ENCODE results near the gene SMIM33. TPM values are rescaled to one million over a fixed set of nuclear protein-coding genes. Genes with fewer than 3 reads are reported as not detected.
A peak's percentile ranks its signal among the peaks of the same experiment; 100 is the strongest.
"Not testable (repeated sequence)": the region's sequence is repeated elsewhere in the genome, so short reads cannot be mapped to it uniquely, and the experiment has no call there.

The SMIM33 gene
- total RNA-seq (under 1 TPM; 0.13 to 0.32 TPM), total RNA-seq (0.30 to 0.58 reads per million in 2 donors)

DNA sequence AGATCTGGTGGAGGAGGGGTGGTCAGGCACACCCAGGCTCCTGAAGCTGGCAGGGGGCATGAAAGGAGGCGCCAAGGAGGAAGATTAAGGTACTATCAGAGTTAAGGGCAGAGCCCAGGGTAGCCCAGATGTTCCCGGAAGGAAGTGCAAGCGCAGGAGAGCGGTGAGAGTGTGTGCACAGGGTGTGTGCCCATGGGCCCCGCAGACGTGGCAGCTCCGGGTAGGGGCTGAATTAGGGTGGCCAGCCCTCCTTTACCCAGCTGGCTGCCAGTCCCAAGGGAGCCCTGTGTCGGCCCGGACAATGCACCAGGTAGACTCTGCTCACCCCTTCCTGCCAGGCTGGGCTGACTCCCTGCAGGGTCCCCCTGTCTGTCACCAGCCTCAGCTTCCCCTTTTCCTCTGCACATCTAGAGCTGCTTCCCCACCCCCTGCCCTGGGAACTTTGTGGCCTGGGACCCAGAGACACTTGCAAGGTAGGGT is at the start of gene SMIM33:
TSS of gene SMIM33 (plus strand) at position 184 of the 480 bp plus-strand sequence. CDS start at position 302, 118 bp downstream.
- Mint-ChIP-seq H3K4me3 (peak within 1 kb of the TSS; percentile 94), H3K4me1 (peaks cover 57% of the 10 kb centered on the region), H3K36me3 (ENCODE audit: low read depth) (peaks cover 8% of the 10 kb centered on the region), H3K27ac (peak within 1 kb of the TSS; percentile 96), H3K27me3 (no peaks in the 10 kb centered on the region)
- no peaks in the 10 kb centered on the region for H3K9me3 ChIP-seq (ENCODE audit: control insufficient read depth, low read length, poor library complexity, severe bottlenecking)
- ATAC-seq, result peak; percentile 81
- peak in 1 of 3 donors; percentile 29 for DNase-seq

DNA sequence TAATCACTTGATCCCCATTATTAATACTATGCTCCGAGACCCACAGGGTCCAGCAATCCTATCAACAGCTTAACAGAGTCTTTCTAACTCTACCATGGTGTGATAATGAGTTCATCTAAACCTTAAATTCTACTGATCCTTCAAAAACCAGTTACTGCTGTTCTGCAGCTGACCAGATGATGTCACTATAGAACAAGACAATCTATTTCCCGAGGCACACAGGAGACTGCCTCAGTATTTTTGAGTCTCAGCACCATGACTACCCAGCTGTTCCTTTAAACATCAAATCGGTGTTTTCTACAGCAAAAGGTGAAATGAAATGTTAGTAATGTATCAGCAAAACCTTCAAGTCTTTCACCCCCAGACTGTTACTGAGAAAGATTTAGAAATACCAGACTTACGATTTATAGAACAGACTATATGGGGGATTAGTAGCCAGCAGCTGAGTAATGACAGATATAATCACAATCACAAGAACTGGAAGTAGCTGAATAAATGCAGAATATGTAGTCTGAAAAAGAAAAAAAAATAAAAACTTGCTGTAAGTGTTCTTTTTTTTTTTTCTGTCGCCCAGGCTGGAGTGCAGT is 48.4 kb upstream of the SMIM33 start:
- H3K36me3 Mint-ChIP-seq (ENCODE audit: low read depth), result peaks cover 8% of the 10 kb centered on the region
- H3K27me3 Mint-ChIP-seq, result no peaks in the 10 kb centered on the region
- H3K4me1 Mint-ChIP-seq, result peaks cover 4% of the 10 kb centered on the region
- peak overlapping the region; percentile 41 for H3K27ac Mint-ChIP-seq
- no peak overlapping the region for H3K4me3 Mint-ChIP-seq
- peak; percentile 98 for ATAC-seq
- DNase-seq, result peak in 1 of 3 donors; percentile 50
- no peaks in the 10 kb centered on the region for H3K9me3 ChIP-seq (ENCODE audit: control insufficient read depth, low read length, poor library complexity, severe bottlenecking)

DNA sequence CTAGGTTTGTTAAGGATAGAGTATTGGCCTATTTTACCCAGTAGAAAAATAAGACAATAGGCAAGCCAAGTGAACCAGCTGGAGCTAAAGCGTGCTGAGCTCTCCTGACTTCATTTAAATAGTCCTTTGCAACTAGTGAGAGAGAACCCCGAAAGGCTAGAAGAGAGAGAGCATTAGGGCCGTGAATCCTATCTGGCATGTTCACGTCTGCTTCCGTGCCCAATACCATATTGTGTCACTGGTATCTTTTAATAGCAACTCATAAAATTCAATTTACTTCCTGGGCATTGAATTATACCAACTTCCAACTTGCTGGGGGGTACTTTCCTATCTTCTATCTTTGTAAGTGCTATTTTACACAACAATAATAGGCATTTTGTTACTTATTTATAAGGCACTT is 45.3 kb upstream of the SMIM33 start:
- Mint-ChIP-seq H3K4me3 (no peak overlapping the region), H3K27me3 (no peaks in the 10 kb centered on the region), H3K27ac (no peak overlapping the region), H3K36me3 (ENCODE audit: low read depth) (peaks cover 8% of the 10 kb centered on the region), H3K4me1 (peaks cover 7% of the 10 kb centered on the region)
- DNase-seq, result no peak
- ATAC-seq, result no peak
- H3K9me3 ChIP-seq (ENCODE audit: control insufficient read depth, low read length, poor library complexity, severe bottlenecking), result no peaks in the 10 kb centered on the region

DNA sequence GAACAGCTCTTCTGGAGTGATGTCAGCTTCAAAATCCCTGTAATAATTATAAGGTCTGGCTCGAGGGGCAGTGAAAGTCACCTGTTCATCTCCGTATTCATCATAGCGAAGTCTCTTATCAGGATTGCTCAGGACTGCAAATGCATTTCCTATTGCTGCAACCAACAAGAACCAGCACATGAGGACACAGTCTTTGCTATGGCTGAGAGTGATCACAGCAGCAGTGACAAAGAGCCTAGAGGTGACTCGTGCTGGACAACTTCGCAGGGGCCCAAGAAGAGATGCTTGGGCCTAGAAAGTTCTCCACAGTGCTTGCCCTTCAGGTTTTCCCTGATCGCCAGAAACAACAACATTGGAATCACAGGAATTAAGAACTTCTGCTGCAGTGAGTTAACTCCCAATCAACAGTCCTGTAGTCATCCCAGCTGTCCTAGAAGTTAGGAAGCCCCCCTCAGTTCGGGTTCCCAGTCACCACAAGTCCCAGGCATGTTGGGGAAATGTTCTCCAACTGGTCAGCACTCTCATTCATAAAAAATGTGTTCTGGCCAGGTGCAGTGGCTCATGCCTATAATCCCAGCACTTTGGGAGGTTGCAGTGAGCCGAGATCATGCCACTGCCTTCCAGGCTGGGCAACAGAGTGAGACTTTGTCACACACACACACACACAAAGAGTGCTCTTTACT is 44.5 kb upstream of the SMIM33 start:
- no peak overlapping the region for H3K27ac Mint-ChIP-seq
- no peaks in the 10 kb centered on the region for H3K27me3 Mint-ChIP-seq
- no peak for ATAC-seq
- no peak for DNase-seq
- H3K9me3 ChIP-seq (ENCODE audit: control insufficient read depth, low read length, poor library complexity, severe bottlenecking), result no peaks in the 10 kb centered on the region
- peaks cover 8% of the 10 kb centered on the region for H3K36me3 Mint-ChIP-seq (ENCODE audit: low read depth)
- no peak overlapping the region for H3K4me3 Mint-ChIP-seq
- peaks cover 7% of the 10 kb centered on the region for H3K4me1 Mint-ChIP-seq

DNA sequence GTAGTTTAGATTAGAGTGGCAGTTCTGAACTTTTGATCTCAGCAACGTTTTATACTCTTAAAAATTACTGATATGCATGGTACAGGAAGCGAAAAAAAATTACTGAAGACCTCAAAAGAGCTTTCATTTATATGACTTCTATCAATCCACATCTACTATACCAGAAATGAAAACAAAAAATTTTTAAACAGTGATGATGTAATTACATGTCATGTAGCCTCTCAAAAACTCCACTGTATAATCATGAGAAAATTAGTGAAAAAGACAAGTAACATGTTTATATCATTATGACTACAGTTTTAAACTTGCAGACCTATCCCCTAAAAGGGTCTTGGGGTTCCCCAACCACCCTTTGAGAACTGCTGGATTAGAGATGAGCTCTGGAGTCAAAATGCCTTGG is 40.8 kb upstream of the SMIM33 start:
- peak; percentile 40 for ATAC-seq
- Mint-ChIP-seq H3K27ac (no peak overlapping the region), H3K4me3 (no peak overlapping the region), H3K27me3 (no peaks in the 10 kb centered on the region), H3K36me3 (ENCODE audit: low read depth) (peaks cover 3% of the 10 kb centered on the region), H3K4me1 (peaks cover 2% of the 10 kb centered on the region)
- DNase-seq, result no peak
- H3K9me3 ChIP-seq (ENCODE audit: control insufficient read depth, low read length, poor library complexity, severe bottlenecking), result no peaks in the 10 kb centered on the region

DNA sequence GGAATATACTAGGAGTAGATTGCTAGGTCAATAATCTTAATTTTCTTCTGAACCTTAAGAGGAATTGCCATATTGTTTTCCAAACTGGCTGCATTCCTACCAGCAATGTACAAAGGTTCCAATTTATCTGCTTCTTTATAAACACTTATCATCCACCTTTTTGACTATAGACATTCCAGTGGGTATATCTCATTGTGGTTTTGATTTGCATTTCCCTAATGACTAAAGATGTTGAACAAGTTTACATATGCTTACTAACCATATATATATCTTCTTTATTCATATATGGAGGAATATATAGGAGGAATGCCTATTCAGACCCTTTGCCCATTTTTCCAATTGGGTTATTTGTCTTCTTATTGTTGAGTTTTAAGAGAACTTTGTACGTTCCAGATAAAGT is 39.1 kb upstream of the SMIM33 start:
- Mint-ChIP-seq H3K36me3 (ENCODE audit: low read depth) (peaks cover 3% of the 10 kb centered on the region), H3K27ac (peak overlapping the region; percentile 14), H3K27me3 (no peaks in the 10 kb centered on the region), H3K4me1 (peaks cover 2% of the 10 kb centered on the region), H3K4me3 (no peak overlapping the region)
- ATAC-seq (no peak), DNase-seq (no peak)
- no peaks in the 10 kb centered on the region for H3K9me3 ChIP-seq (ENCODE audit: control insufficient read depth, low read length, poor library complexity, severe bottlenecking)

DNA sequence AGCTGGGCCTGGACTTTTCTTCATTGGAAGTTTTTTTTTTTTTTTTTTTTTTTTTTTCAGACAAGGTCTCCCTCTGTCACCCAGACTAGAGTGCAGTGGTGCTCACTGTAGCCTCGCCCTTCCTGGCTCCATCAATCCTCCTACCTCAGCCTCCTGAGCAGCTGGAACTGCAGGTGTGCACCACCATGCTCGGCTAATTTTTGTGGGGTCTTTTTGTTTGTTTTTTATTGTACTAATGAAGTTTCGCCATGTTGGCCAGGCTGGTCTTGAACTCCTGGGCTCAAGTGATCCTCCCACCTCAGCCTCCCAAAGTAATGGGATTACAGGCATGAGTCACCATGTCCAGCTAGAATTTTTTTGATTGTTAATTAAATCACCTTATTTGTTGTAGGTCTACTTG is 35.1 kb upstream of the SMIM33 start:
- ATAC-seq (no peak), DNase-seq (no peak)
- Mint-ChIP-seq H3K36me3 (ENCODE audit: low read depth) (peaks cover 5% of the 10 kb centered on the region), H3K27ac (no peak overlapping the region), H3K27me3 (no peaks in the 10 kb centered on the region), H3K4me1 (peaks cover 24% of the 10 kb centered on the region), H3K4me3 (no peak overlapping the region)
- H3K9me3 ChIP-seq (ENCODE audit: control insufficient read depth, low read length, poor library complexity, severe bottlenecking), result no peaks in the 10 kb centered on the region

DNA sequence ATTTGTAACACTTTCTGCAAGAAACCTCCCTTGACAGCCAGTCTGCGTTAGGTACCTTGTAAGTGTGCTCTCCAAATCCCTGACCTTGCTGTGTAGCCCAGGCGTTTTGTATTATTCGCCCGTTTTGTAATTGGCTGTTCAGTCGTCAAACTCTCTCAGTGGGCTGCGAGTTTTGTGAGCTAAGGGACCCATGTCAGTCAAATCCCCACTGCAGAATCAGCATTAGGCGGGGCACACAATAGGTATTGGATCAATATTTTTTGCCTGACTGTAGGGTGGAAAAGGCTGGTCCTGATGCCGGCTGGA is 32.1 kb upstream of the SMIM33 start:
- DNase-seq (no peak), ATAC-seq (no peak)
- Mint-ChIP-seq H3K4me3 (peak overlapping the region; percentile 98), H3K4me1 (peaks cover 36% of the 10 kb centered on the region), H3K36me3 (ENCODE audit: low read depth) (peaks cover 5% of the 10 kb centered on the region), H3K27ac (peak overlapping the region; percentile 99), H3K27me3 (no peaks in the 10 kb centered on the region)
- no peaks in the 10 kb centered on the region for H3K9me3 ChIP-seq (ENCODE audit: control insufficient read depth, low read length, poor library complexity, severe bottlenecking)

DNA sequence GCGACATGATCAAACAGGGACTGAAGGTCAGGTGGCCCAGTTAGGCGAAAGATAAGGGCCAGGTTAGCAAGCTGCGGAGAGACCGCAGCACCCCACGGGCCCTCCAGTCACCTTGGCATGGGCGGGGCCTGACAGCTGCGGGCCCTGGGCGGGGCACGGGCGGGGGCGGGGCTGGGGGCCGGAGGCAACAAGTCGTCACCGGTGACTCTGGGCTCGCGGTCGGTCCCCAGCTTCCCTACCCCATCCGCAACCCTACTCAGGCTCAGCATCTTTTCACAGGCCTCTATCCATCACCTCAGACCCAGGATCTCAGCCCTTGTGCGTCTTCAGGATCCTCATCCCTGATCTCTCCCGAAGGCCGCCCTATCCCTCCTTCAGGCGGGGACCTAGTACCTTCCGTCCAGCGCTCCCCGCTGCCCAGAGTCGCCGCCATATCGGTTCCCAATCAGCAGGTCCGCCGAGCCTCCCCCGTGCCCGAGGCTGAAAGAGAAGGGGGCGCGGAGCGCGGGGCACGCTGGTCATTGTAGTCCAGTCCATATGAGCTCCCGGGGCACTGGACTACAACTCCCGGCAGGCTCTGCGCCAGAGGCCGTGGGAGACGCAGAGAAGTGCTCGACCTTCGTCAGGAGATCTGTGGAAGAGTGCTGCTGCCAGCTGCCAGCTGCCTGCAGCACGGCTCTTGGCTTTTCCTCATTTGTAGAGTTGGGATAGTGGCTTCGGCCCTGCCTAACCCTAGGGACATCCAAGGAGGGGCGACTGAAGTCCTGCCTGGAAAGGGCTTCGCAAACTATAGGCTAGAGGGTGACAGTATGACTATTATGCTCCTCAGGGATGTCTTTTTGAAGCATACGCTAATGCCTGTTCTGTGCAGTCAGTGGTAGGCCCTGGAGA is 31.5 kb upstream of the SMIM33 start, which contains the start of gene DNAJC18:
TSS of gene DNAJC18 (minus strand) at position 513 of the 891 bp plus-strand sequence. CDS start at position 433, 80 bp downstream.
- DNase-seq (peak; percentile 80 to 89 (median 86)), ATAC-seq (peak; percentile 89)
- peaks cover 5% of the 10 kb centered on the region for H3K36me3 Mint-ChIP-seq (ENCODE audit: low read depth)
- no peaks in the 10 kb centered on the region for H3K27me3 Mint-ChIP-seq
- peak within 1 kb of the TSS; percentile 98 for H3K4me3 Mint-ChIP-seq
- H3K27ac Mint-ChIP-seq, result peak within 1 kb of the TSS; percentile 99
- H3K9me3 ChIP-seq (ENCODE audit: control insufficient read depth, low read length, poor library complexity, severe bottlenecking), result no peaks in the 10 kb centered on the region
- H3K4me1 Mint-ChIP-seq, result peaks cover 42% of the 10 kb centered on the region

DNA sequence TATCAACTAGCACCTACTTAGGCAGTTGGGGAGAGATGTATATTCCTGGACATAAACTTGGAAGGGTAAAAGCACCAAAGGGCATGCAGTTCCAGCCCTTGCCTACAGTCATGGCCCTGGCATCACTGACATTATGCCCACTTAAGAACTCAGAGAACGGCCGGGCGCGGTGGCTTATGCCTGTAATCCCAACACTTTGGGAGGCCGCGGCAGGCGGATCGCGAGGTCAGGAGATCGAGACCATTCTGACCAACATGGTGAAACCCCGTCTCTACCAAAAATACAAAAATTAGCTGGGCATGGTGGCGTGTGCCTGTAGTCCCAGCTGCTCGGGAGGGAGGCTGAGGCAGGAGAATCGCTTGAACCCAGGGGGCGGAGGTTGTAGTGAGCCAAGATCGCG is 30.4 kb upstream of the SMIM33 start:
- Mint-ChIP-seq H3K4me1 (peaks cover 44% of the 10 kb centered on the region), H3K4me3 (peak overlapping the region; percentile 98), H3K27ac (peak overlapping the region; percentile 99)
- H3K9me3 ChIP-seq (ENCODE audit: control insufficient read depth, low read length, poor library complexity, severe bottlenecking); DNase-seq; ATAC-seq; H3K36me3 Mint-ChIP-seq (ENCODE audit: low read depth); H3K27me3 Mint-ChIP-seq: not testable (repeated sequence)

DNA sequence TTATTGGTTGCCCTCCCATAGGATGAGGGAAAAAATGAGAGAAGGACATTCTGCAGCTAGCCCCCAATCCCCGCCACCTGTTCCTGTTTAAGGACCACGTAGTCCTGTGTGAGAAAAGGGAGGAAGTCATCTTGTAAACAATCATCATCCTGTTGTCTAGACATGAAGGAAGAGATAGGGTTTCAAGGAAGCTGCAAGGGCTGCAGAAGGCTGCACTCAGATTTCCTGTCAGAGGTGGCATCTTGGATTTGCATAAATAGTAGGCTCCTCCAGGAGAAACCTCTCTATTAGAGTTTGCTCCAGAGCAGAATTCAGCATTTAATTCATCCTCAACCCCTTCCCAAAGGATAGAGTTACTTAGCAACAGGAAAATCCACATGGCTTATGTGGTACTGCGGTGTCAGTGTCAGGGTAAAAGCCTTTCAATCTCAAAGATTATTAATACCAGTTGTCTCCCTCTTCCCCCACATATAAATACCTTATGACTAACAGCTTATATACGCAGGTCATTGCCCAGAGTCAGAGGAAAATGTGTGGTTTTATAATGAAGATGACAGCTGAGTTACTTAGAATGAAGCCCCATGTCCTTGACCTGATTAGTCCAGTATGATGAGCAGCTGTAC is 26.9 kb upstream of the SMIM33 start:
- ATAC-seq, result peak; percentile 33
- H3K9me3 ChIP-seq (ENCODE audit: control insufficient read depth, low read length, poor library complexity, severe bottlenecking), result no peaks in the 10 kb centered on the region
- peak overlapping the region; percentile 99 for H3K27ac Mint-ChIP-seq
- H3K36me3 Mint-ChIP-seq (ENCODE audit: low read depth), result peaks cover 2% of the 10 kb centered on the region
- H3K4me3 Mint-ChIP-seq, result peak overlapping the region; percentile 63
- no peaks in the 10 kb centered on the region for H3K27me3 Mint-ChIP-seq
- H3K4me1 Mint-ChIP-seq, result peaks cover 54% of the 10 kb centered on the region
- DNase-seq, result peak in 1 of 3 donors; percentile 22

DNA sequence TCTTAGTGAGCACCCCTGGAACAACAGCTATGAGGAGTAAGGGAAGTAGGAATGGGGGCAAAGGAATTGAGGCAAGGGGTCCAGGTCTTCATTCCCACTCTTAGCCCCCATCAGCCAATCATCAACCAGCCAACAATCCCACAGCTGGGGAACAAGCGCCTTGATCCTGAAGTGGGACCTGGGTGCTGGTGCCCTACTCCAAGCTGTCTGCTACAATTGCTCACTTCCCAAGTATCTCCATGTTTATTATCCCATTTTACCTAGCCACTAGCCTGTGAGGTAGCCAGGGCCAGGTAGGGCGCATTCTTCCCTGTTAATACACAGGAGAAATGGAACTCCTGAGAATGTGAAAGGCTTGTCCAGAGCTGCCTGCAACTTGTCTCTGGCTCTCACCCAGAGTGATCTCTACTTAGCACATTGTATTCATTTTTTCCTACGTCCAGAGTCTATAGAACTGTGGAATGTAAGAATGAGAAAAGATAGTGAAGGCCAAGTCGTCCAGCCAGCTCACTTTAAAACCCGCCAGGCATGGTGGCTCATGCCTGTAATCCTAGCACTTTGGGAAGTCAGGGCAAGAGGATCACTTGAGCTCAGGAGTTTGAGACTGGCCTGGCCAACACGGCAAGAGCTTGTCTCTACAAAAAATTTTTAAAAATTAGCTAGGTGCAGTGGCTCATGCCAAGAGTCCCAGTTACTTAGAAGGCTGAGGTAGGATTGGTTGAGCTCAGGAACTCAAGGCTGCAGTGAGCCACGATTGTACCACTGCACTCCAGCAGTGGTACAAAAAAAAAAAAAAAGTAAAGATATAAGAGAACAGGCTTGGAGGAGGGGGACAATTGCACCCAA is 25.3 kb upstream of the SMIM33 start:
- Mint-ChIP-seq H3K4me3 (no peak overlapping the region), H3K27me3 (no peaks in the 10 kb centered on the region), H3K27ac (peak overlapping the region; percentile 89), H3K36me3 (ENCODE audit: low read depth) (peaks cover 2% of the 10 kb centered on the region), H3K4me1 (peaks cover 45% of the 10 kb centered on the region)
- ATAC-seq, result no peak
- no peaks in the 10 kb centered on the region for H3K9me3 ChIP-seq (ENCODE audit: control insufficient read depth, low read length, poor library complexity, severe bottlenecking)
- DNase-seq, result no peak
